Cortex of kidney (tissue), 1 donor: ENCODE measurements around the gene PPP2R1B.

Experiments used
- DNase-seq: peaks from one replicate; lab custom pipeline; 2025; lab: John Stamatoyannopoulos, UW

Gene PPP2R1B

DNA sequence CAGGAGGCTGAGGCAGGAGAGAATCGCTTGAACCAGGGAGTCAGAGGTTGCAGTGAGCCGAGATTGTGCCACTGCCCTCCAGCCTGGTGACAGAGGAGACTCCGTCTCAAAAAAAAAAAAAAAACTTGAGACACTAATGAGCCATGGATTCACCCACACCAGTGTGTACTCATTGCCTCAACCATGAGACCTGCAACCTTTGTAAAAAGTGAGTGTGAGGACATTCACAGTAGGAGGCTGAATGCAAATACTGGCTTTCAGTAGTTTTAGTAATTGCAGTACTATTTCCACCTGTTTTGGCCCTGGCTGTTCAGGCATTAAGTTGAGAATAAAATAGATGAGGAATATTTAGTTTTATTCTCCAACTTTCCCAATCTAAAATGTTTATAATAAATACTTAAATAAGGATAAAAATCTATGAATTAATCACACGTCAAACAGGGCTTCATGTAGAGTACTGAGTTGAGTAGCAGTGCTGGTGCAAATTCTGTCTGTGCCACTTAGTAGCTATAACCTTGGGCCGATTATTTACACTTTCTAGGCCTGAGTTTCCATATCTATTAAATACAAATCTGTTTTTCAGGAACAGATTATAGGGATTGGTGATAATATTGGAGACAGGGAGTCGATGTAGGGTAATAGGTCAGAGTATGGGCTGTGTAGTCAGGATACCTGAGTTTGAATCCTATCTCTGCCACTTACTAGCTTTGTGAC is 72.8 kb downstream of the PPP2R1B start:
- no peak for DNase-seq

DNA sequence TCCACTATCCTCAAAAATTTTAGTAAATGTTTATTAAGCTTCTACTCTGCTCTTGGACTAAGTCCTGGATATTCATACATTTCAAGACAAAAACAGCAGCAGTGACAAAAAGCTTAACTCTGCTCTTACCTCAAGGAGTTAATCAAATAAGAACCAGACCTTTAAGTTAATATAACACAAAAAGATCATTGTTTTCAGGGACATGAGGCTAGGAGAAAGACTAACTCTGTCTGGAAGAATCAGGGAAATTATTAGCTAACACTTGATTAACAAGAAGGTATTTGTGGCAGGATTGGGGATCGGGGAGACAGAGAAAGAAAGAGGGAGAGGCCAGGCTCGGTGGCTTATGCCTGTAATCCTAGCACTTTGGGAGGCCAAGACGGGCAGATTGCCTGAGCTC is 74.4 kb downstream of the PPP2R1B start:
- no peak for DNase-seq

DNA sequence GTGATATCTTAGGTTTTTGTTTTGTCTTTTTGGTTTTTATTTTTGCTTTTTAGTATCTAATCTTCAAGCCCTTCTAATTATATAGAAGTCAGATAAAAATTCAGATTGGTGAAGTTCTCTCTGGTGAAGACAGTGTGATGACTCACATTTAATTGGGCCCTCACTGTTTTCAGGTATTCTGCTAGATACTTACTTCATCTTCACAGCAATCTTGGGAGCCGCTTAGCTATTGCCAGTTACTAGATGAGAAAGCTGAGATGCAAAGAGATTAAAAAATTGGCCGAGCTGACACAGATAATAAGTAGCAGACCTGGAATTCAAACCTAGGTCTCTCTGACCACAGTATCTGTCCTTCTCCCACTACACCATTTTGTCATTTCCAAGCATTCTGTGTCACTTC is 75.0 kb downstream of the PPP2R1B start:
- DNase-seq: no peak

DNA sequence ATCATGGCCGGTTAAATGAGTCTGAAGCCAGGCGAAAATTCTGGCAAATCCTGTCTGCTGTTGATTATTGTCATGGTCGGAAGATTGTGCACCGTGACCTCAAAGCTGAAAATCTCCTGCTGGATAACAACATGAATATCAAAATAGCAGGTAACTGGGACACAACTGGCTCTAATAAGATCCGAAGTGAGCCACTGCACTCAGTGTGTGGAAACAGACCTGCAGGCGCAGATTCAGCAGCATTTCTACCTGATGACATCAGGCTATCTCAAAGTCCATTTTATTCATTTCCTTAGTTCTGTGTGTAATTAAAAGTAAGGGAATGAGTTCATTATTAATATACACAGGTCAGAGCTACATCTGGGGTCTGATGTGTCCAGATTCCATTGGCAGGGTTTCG is 78.2 kb downstream of the PPP2R1B start:
- no peak for DNase-seq

DNA sequence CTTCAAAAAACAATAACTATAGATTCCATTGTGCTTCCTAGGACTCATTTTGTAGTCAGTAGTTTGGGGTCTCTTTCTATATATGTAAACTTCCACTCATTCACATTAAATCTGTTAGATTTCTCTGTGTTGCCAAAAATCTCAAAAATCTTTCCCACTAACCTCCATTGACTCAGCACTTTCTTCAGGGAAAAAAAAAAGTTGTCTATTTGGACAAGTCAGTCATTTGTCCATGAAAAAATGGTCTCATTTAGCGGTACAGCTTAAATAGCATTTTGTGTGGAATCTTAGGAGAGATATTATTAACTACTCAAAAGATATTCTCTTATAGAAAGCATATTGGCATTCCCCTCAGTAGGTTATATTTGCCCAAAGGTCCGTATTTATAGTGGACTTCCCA is 81.9 kb downstream of the PPP2R1B start:
- no peak for DNase-seq

DNA sequence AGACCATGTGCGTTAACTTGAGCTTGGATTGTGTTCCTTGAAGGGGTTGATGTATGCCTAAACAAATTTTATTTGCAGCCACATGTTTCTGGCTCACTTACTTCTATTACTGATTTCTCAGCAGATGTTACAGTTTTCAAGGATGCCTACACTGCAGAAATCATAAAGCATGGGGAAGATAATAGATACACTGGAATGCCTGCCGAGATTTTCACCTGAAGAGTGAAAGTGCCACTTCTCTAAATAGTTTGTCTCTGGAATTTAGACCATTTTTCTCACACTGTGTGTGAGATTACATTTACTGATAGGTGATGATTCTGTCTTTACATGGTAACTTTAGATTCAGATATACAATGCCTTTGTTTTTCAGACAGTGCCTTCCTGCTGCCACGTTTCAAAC is 82.4 kb downstream of the PPP2R1B start:
- no peak for DNase-seq

DNA sequence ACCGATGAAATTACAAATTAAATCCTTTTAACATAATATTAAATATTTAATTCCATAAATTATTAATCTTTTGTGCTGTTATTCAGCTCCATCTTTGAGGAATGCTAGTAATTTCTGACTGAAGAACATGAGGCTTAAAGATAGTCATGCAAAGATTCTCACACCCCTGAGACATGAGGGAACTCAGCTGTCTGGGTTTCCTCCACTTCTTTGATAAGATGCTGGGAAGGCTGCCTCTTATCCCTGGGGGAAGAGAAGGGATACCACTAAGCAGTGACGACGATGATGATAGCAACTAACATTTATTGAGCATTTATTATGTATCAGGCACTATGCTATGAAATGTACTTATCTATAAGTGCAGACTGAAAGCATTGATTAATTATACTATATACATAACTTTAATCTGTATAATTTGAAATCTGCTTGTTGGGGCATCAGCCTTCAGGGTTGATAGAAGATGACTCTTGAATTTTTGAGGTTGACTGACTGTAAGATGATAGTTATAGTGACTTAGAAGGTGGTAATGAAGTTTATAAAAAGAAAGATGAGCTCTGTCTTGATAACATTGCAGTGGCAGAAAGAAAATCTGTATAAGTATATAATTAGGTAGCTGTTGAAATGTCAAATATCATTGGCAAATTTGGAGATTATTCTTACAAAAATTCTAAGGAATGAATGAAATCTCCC is 85.6 kb downstream of the PPP2R1B start:
- DNase-seq: no peak
